ENCODE measurements around the gene CCL16. TPM values are rescaled to one million over a fixed set of nuclear protein-coding genes. Genes with fewer than 3 reads are reported as not detected.

CCL16 gene
- total RNA-seq, 1 donor from 2014 or later = not detected

- Histone ChIP-seq H3K9ac (ENCODE audit: low read length) (no peak overlapping the region), H3K4me1 (ENCODE audit: insufficient read depth, low read length) (no peaks in the 10 kb centered on the region), H3K27me3 (ENCODE audit: insufficient read depth, low read length) (peaks cover 3% of the 10 kb centered on the region), H3K79me2 (ENCODE audit: insufficient read depth, low read length) (no peaks in the 10 kb centered on the region), H3K27ac (ENCODE audit: low read depth, low read length) (no peak overlapping the region), H3K4me3 (ENCODE audit: insufficient read depth, low read depth, low read length) (no peak overlapping the region), H3K36me3 (ENCODE audit: insufficient read depth, low read length) (no peaks in the 10 kb centered on the region), H3K9me3 (ENCODE audit: insufficient read depth, low read depth, low read length) (no peaks in the 10 kb centered on the region), H2AFZ (ENCODE audit: low read depth, low read length) (no peak overlapping the region), H4K20me1 (ENCODE audit: insufficient read depth, low read length) (no peaks in the 10 kb centered on the region), H3K4me2 (ENCODE audit: low read length) (no peak overlapping the region)
- H3K36me3 Mint-ChIP-seq (ENCODE audit: low read depth, unreplicated experiment) = no peaks in the 10 kb centered on the region
- FAIRE-seq (no peak), DNase-seq (ENCODE audit: low read depth) (no peak)
- TF ChIP-seq CTCF (IDR thresholded peaks at IDR 0.05; ENCODE audit: insufficient read depth, low read depth, low read length) (no peak), EZH2 (IDR thresholded peaks at IDR 0.05; ENCODE audit: insufficient read depth, low read length) (no peak)
- H3K27me3 Mint-ChIP-seq (ENCODE audit: low read depth, unreplicated experiment) = peaks cover 13% of the 10 kb centered on the region
- no peak overlapping the region for H3K4me3 Mint-ChIP-seq (ENCODE audit: unreplicated experiment)
- no peak overlapping the region for H3K27ac Mint-ChIP-seq (ENCODE audit: unreplicated experiment)
- H3K4me1 Mint-ChIP-seq (ENCODE audit: low read depth, unreplicated experiment) = peaks cover 8% of the 10 kb centered on the region
- H3K9me3 Mint-ChIP-seq (ENCODE audit: unreplicated experiment) = peaks cover 2% of the 10 kb centered on the region
Measured at GRCh38 chr17:35972945-35973332, 8.4 kb downstream of the CCL16 start.

GRCh38 chr17:35972535-35972934, 8.8 kb downstream of the CCL16 start:
- Histone ChIP-seq H3K27ac (ENCODE audit: low read depth, low read length) (no peak overlapping the region), H3K27me3 (ENCODE audit: insufficient read depth, low read length) (peaks cover 3% of the 10 kb centered on the region), H3K9me3 (ENCODE audit: insufficient read depth, low read depth, low read length) (no peaks in the 10 kb centered on the region), H3K4me2 (ENCODE audit: low read length) (no peak overlapping the region), H4K20me1 (ENCODE audit: insufficient read depth, low read length) (no peaks in the 10 kb centered on the region), H3K4me1 (ENCODE audit: insufficient read depth, low read length) (no peaks in the 10 kb centered on the region), H2AFZ (ENCODE audit: low read depth, low read length) (no peak overlapping the region), H3K9ac (ENCODE audit: low read length) (no peak overlapping the region), H3K36me3 (ENCODE audit: insufficient read depth, low read length) (no peaks in the 10 kb centered on the region), H3K4me3 (ENCODE audit: insufficient read depth, low read depth, low read length) (no peak overlapping the region), H3K79me2 (ENCODE audit: insufficient read depth, low read length) (no peaks in the 10 kb centered on the region)
- peaks cover 10% of the 10 kb centered on the region for H3K27me3 Mint-ChIP-seq (ENCODE audit: low read depth, unreplicated experiment)
- no peak for TF ChIP-seq EZH2 (IDR thresholded peaks at IDR 0.05; ENCODE audit: insufficient read depth, low read length)
- TF ChIP-seq CTCF (IDR thresholded peaks at IDR 0.05; ENCODE audit: insufficient read depth, low read depth, low read length) = no peak
- no peaks in the 10 kb centered on the region for H3K9me3 Mint-ChIP-seq (ENCODE audit: unreplicated experiment)
- H3K4me1 Mint-ChIP-seq (ENCODE audit: low read depth, unreplicated experiment) = peaks cover 8% of the 10 kb centered on the region
- no peak overlapping the region for H3K27ac Mint-ChIP-seq (ENCODE audit: unreplicated experiment)
- FAIRE-seq (no peak), DNase-seq (ENCODE audit: low read depth) (no peak)
- H3K36me3 Mint-ChIP-seq (ENCODE audit: low read depth, unreplicated experiment) = no peaks in the 10 kb centered on the region
- H3K4me3 Mint-ChIP-seq (ENCODE audit: unreplicated experiment) = no peak overlapping the region

GRCh38 chr17:35972066-35972465, 9.2 kb downstream of the CCL16 start:
- no peak overlapping the region for H3K4me3 Mint-ChIP-seq (ENCODE audit: unreplicated experiment)
- H2AFZ ChIP-seq (ENCODE audit: low read depth, low read length) = no peak overlapping the region
- no peak for TF ChIP-seq EZH2 (IDR thresholded peaks at IDR 0.05; ENCODE audit: insufficient read depth, low read length)
- TF ChIP-seq CTCF (IDR thresholded peaks at IDR 0.05; ENCODE audit: insufficient read depth, low read depth, low read length) = no peak
- peaks cover 8% of the 10 kb centered on the region for H3K4me1 Mint-ChIP-seq (ENCODE audit: low read depth, unreplicated experiment)
- H3K9ac ChIP-seq (ENCODE audit: low read length) = no peak overlapping the region
- no peaks in the 10 kb centered on the region for H3K9me3 ChIP-seq (ENCODE audit: insufficient read depth, low read depth, low read length)
- peaks cover 3% of the 10 kb centered on the region for H3K27me3 ChIP-seq (ENCODE audit: insufficient read depth, low read length)
- no peak overlapping the region for H3K27ac ChIP-seq (ENCODE audit: low read depth, low read length)
- H3K27ac Mint-ChIP-seq (ENCODE audit: unreplicated experiment) = no peak overlapping the region
- H3K36me3 ChIP-seq (ENCODE audit: insufficient read depth, low read length) = no peaks in the 10 kb centered on the region
- no peak for FAIRE-seq
- H3K36me3 Mint-ChIP-seq (ENCODE audit: low read depth, unreplicated experiment) = no peaks in the 10 kb centered on the region
- no peaks in the 10 kb centered on the region for H3K9me3 Mint-ChIP-seq (ENCODE audit: unreplicated experiment)
- H3K4me1 ChIP-seq (ENCODE audit: insufficient read depth, low read length) = no peaks in the 10 kb centered on the region
- H3K79me2 ChIP-seq (ENCODE audit: insufficient read depth, low read length) = no peaks in the 10 kb centered on the region
- no peak overlapping the region for H3K4me2 ChIP-seq (ENCODE audit: low read length)
- peaks cover 10% of the 10 kb centered on the region for H3K27me3 Mint-ChIP-seq (ENCODE audit: low read depth, unreplicated experiment)
- no peak for DNase-seq (ENCODE audit: low read depth)
- H4K20me1 ChIP-seq (ENCODE audit: insufficient read depth, low read length) = no peaks in the 10 kb centered on the region
- no peak overlapping the region for H3K4me3 ChIP-seq (ENCODE audit: insufficient read depth, low read depth, low read length)

Data from astrocyte (in vitro differentiated cells and primary cell).